HG03108 (cell line): ENCODE data around the gene TSPAN7.

Source experiments
- ATAC-seq: cut with Tn5 transposase; IDR thresholded peaks from one replicate; pipeline ENCODE4 v1.9.1; 2021; ENCODE audit warnings: moderate library complexity; ENCODE audit not compliant: unreplicated experiment

Gene TSPAN7

DNA sequence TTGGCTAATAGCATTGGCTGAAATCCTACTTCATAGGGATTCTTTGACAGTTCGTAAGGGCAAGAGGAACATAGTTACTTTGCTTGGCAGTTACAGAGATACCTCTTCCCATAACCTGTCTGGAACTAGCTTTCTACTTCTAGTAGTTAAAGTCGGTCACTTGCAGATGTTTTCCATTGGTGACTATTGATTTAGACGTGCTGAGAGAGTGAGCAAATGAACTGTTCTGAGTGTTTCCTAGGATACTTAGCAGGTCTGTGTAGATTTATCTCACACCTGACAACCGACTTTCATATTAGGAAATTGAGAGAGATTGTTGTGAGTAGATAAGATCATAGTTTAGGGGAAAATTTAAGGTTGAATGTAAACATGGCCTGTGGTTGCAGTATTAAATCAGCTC lies 116.8 kb downstream of the TSPAN7 start:
- ATAC-seq = no peak

DNA sequence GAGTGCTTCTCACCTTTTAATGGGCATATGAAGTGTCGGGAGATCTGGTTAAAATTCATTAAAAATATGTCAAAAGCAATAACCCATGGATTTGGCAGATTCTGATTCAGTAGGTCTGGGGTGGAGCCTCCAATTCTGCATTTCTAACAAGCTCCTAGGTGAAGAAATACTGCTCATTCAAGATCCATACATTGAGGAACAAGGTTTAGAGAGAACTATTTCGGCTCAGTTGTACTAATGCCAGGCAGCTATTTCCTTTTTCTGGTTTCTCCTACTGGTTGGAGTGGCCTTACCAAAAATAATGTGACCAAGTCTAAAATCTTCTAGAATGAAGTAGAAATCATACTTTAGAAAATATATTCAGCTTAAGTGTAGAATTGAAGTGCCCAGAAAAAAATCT lies 117.5 kb downstream of the TSPAN7 start:
- no peak for ATAC-seq

DNA sequence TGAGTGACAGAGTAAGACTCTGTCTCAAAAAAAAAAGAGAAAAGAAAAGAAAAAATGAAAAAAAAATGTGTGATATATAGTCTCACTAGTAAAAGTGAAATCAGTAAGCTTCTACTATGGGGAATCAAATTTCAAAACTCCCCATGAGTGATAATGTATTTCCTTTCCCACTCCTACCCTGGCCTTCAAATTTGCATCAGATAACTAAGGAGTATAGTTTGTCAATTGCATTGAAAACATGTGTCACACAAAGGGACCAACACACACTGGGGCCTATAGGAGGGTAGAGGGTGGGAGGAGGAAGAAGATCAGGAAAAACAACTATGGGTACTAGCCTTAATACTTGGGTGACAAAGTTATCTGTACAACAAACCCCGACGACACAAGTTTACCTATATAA lies 118.4 kb downstream of the TSPAN7 start:
- no peak for ATAC-seq

DNA sequence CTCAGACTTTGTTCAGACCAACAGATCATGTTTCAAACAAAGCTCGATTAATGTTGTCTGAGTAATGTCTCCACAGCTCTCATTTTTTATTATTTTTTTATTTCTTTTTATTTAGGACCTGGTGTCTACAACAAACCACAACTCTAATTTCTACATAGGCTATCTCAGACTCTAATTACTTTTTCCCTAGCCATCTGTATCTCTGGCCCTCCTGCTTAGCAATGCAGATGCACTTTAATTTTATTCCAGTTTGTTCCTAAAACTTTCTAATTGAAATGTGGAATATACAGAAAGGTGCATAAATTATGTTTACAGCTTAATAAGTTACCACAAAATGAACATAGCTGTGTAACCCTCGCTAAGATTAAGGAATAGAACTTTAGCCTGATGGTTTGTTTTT lies 120.8 kb downstream of the TSPAN7 start:
- ATAC-seq = no peak

DNA sequence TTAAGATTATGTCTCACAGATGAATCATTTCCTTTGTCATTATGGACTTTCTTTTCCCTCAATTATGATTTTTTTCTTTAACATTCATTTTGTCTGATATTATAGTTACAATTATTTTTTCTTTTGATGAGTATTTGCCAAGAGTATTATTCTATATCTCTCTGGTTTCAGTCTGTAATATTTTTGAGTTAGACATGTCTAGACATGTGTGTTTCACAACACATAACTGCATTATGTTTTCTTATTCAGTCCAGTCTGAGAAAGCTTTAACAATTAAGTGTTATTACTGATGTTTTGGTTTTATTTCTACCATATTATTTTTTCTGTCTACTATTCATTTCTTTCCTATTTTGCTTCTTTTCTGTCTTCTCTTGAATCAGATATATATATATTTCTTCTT lies 131.6 kb downstream of the TSPAN7 start:
- no peak for ATAC-seq

DNA sequence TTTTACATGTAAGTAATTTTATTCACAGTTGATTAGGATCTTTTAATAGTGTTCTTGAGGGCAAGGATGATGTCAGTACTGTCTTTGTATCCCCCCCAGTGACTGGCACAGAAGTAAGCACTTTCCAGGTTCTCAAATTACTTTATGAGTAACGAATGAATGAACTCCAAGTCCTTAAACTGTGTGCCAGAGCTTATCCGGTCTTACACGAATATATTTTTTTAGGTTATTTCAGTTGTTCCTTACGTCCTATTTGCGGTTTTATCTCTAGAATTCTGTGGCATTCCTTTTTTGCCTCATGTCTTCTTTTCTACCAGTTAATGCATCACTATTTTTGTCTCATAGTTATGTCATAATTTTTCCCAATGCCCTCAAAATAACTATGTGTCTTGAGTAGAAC lies 133.1 kb downstream of the TSPAN7 start:
- ATAC-seq = no peak

DNA sequence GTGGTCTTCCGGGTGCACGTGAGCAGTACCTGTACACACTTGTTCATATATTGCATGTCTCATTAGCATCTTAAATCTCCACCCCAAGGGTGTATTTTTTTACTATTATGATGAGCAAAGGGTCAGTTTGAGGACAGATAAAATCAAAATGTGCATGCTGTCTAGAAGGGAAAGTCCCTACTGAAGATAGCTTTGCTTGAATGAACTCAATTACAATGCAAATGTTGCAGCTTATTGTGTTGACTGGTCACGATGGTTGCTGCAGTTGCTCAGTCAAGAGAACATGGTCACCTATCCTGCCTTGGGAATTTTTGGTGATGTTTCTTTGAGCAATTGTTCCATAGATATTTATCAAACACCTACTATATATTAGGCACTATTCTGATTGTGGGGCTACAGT lies 136.1 kb downstream of the TSPAN7 start:
- ATAC-seq = no peak

DNA sequence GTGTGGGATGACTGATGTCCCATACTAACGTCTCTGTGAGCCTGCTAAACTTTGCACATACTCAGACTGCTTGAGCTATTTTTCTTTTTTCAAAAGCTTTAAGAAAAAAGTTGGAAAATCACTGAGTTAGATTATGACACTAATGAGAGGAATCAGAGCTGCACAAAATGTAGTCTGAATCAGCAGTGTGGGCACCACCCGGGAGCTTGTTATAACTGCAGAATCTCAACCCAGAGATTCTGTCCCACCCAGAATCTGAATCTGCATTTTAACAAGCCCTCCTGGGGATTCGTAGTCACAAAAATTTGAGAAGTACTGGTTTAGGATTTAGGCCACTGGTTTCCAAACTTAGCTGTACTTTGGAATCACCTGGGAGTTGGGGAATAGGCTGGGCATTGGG lies 137.8 kb downstream of the TSPAN7 start:
- ATAC-seq = no peak

DNA sequence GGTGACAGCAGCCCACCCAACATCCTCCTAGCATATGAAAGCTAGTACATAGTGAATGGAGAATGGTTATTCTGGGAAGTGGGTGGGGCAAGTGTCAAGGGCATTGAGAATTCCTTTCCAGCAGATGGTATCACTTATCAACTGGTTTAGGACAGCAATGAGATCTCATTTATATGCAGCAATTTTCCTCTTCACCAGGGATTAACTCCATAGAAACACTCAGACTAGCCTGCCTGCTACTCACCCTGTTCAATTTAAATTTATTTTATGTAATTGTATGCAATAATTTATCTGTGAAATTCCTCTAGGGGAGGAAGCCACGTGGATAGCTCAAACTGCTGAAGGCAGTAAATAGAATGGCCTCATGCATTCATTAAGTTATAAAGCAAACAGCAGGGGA lies 138.4 kb downstream of the TSPAN7 start:
- ATAC-seq = no peak

DNA sequence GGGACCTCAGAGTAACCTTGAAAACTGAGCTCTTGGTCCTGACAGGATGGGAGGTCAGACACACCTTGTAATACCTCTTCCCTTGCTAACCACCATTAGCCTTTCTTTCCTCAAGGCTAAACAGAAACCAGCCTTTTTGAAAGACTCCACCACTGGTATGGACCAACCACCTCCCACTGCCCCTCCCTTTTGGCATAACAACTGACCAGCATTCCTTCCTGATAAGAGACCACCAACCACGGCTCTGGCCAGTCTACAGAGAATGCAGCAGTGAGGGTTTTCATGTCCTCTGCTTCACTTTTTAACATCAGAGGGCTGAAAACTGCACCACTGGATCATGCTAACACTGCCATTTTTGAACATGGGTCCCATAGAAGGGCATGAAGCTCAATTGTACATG lies 139.7 kb downstream of the TSPAN7 start:
- ATAC-seq = no peak

DNA sequence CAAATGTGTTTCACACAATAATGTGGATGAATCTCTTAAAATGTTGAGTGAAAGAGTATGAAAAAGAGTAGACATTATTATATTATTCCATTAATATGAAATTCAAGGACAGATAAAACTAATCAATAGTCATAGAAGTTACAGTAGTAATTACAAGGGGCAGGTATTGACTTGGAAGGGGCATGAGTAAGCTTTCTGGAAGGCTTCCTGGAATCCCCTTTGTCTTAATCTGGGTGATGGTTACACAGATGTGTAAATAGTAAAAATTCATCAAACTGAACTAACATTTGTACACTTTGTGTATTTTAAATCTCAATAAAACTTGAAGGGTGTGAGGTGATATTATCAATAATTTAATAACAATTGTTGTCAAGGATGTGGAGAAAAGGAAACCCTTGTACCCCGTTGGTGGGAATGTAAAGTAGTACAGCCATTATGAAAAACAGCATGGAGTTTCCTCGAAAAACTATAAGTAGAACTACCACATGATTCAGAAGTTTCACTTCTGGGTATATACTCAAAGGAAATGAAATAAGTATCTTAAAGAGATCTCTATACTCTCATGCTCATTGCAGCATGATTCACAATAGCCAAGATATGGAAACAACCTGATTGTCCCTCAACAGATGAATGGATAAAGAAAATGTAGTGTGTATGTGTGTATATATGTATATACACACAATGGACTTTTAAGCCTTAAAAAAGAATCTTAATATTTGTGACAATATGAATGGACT lies 143.0 kb downstream of the TSPAN7 start:
- no peak for ATAC-seq

DNA sequence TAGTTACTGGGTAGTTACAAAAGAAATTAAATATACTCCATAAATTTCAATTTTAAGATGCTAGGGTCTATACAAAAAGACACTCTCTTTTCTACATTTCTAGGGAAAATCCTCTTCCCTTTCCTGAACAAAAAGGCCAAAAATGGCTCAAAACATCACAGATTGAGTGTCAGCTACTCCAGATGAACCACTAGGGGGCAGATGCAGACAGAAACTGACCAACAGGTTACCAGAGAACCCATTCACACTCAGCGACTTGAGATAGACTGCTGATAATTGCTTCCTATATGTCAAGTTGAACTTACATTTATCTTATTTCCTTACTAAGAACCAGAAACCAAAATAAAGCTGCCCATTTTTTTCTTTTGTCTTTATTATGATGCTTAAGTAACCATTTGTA lies 156.5 kb downstream of the TSPAN7 start:
- ATAC-seq = no peak

DNA sequence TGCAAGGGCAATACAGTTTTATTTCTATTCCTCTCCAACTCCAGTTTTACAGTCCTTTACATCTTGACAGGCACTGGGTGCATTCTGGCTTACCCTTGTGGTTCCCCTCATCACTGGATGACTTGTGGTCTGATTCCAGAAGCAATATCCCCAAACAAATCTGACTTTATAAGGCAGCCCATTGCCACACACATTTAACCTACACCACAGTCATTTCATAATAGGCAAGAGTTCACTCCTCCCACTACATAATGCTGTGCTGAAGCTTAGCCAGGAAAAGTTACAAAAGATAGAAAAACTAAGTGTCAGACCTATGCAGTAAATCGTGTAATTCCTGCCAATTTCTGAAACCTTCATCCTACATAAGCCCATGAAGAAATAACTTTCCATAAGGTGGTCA lies 157.0 kb downstream of the TSPAN7 start:
- ATAC-seq = no peak

DNA sequence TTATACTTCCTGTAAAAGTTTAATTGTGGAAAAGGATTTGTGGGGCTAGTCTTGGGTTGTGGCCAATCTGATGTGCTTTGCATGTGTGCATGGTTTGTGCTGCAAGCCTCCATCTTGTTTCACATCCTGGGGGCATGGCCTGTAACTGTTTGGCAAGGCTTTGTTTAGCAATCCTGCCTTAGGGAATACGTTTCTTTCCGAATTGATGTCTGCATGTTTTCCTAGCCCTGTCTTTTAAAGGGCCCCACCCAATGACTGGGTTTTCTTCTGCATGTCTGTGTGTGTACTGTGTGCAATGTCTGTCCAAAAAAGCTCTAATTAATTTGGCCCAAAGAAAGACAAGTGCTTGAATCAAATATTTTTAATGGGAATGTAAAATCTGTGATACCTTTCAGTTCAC lies 165.3 kb downstream of the TSPAN7 start:
- no peak for ATAC-seq

DNA sequence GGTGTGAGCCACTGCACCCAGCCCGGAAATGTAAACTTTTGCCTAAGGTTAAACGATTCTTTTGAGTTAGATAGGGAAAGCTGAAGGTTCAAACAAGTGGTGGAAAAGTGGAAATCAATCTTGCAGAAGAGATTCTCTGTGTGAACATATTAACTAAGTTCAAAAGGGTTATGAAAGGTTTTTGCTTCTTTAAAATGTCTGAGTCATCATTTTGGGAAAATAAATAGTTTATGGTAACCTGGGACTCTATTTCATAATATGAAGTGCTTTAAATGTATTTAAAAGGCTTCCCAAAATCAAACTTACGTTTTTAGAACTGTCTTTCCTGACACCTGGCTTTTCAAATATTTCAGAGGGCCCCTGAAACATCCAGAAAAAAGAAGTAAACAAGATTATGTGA lies 166.3 kb downstream of the TSPAN7 start:
- ATAC-seq = no peak

DNA sequence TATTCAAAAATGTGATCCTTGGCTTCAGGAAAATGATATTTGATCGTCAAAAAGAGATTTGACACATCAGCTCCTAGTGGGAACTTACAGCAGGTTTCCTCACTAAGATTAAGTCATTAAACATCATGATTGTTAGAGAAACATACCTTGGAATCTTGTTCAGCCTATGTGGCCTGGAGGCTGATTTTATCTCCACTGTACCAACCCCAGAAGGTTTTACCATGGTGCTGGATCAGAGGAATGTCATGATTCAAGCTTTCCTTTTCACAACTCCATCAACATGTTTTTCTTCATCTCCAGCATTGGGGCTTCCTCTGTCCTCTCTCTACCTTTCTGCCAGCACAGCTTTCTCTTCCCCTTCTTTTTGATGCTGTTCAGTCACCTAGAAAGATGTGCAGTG lies 171.5 kb downstream of the TSPAN7 start:
- ATAC-seq = no peak
